ENCODE data around the gene KIRREL3. TPM values are rescaled to one million over a fixed set of nuclear protein-coding genes. Genes with fewer than 3 reads are reported as not detected.

KIRREL3 gene
- total and polyA plus RNA-seq, 9 of the 15 experiments (the other 6 are each of a cell fraction or from before 2014, with no cell fraction given), result 0.04 to 0.10 TPM; not detected in 7

DNA sequence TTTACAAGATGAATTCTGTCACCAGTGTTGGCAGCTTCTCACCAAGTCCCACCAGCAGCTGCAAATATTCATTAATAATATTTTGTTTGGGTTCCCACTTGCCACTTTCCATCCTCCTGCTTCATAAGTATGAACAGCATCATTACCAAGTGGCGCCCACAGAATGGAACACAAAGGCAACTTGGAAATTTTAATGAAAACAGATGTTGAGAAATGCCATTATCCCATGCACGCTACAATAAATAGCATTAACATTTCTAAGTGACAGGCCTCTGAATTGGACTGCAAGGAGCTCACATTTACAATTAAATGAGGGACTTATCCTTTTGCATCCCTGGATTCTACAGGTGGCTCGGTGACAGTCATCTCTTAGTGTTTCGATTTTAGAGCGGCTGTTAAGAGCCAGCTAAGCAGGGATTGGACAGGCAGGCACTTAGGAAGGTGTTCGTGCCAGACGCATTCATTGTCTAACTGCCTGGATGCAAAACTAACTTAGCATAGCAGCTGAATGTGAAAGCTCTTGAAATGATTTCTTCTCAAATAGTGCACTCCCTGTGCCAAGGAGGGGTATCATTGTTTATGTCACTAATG is 170.3 kb downstream of the KIRREL3 start:
- Histone ChIP-seq H3K27ac (ENCODE audit: extremely low read depth, low read depth, low read length) (no peak overlapping the region), H3K4me2 (ENCODE audit: insufficient read depth, low read length) (no peak overlapping the region), H4K20me1 (replicated peaks; ENCODE audit: control insufficient read depth, insufficient read depth, low read length) (no peaks in the 10 kb centered on the region), H3K36me3 (ENCODE audit: control insufficient read depth, insufficient read depth, low read length) (no peaks in the 10 kb centered on the region), H3K9ac (ENCODE audit: insufficient read depth in 1 of 2, low read depth in 2 of 2, low read length in 2 of 2) (no peak overlapping the region), H3K9me1 (ENCODE audit: control insufficient read depth, insufficient read depth, low read length) (no peaks in the 10 kb centered on the region), H3K27me3 (ENCODE audit: control insufficient read depth in 2 of 2, insufficient read depth in 2 of 2, low read length in 2 of 2) (no peaks in the 10 kb centered on the region), H2AFZ (ENCODE audit: low read depth, low read length) (no peak overlapping the region), H3K4me3 (no peak overlapping the region), H3K79me2 (ENCODE audit: control insufficient read depth, insufficient read depth, low read length) (no peaks in the 10 kb centered on the region), H3K4me1 (replicated peaks in 1 of 2; ENCODE audit: control insufficient read depth in 2 of 2, insufficient read depth in 2 of 2, low read length in 2 of 2) (no peaks in the 10 kb centered on the region), H3K9me3 (replicated peaks; ENCODE audit: control insufficient read depth, insufficient read depth, low read depth, low read length) (no peaks in the 10 kb centered on the region)
- DNase-seq (ENCODE audit: extremely low read depth in 1 of 4, low spot score in 3 of 4), result no peak
- no peak for ATAC-seq
- ChIA-PET CTCF (ENCODE audit: low intra/inter-chr PET ratio) (no interaction called here), POLR2A (interaction anchor here (0.6 kb wide), 1 partner anchor 19 kb away, joined by 5 read pairs; no protein-coding TSS in a partner anchor)
- 0% methylated on average over 7 of the region's 7 CpGs for WGBS (ENCODE audit: insufficient coverage, low coverage, missing lambda C conversion rate)
- TF ChIP-seq ZNF79 (CRISPR knock-in tag; IDR thresholded peaks at IDR 0.05; ENCODE audit: low read depth) (no peak), FUS (optimal IDR thresholded peaks at IDR 0.05; ENCODE audit: low read depth, low read length) (no peak), ATF7 (IDR thresholded peaks at IDR 0.05) (no peak), KAT2B (IDR thresholded peaks at IDR 0.05; ENCODE audit: low read depth, low read length) (no peak), CHD4 (IDR thresholded peaks at IDR 0.05; ENCODE audit: insufficient read depth, insufficient replicate concordance, low read depth, low read length, poor library complexity, severe bottlenecking) (no peak), HCFC1 (IDR thresholded peaks at IDR 0.05; ENCODE audit: low read depth, low read length) (no peak), THRA (IDR thresholded peaks at IDR 0.05) (no peak), ZNF3 (CRISPR knock-in tag; IDR thresholded peaks at IDR 0.05) (no peak), ZBTB8A (IDR thresholded peaks at IDR 0.05; ENCODE audit: partially characterized antibody) (no peak), U2AF1 (optimal IDR thresholded peaks at IDR 0.05; ENCODE audit: low read depth, low read length) (no peak), BRF2 (IDR thresholded peaks at IDR 0.05; ENCODE audit: borderline replicate concordance, insufficient read depth, insufficient read length) (no peak), MCM7 (IDR thresholded peaks at IDR 0.05) (no peak), ZNF324 (CRISPR knock-in tag; IDR thresholded peaks at IDR 0.05) (no peak), ZNF449 (CRISPR knock-in tag; IDR thresholded peaks at IDR 0.05) (no peak), MAFG (tag; conservative IDR thresholded peaks at IDR 0.05) (no peak), YBX1 (IDR thresholded peaks at IDR 0.05) (no peak), MED1 (CRISPR knock-in tag; IDR thresholded peaks at IDR 0.05; ENCODE audit: borderline replicate concordance) (no peak), ZNF766 (CRISPR knock-in tag; conservative IDR thresholded peaks at IDR 0.05) (no peak)
- intact Hi-C loops (cut with micrococcal nuclease) (no loop called here), in situ Hi-C loops (cut with MboI) (no loop called here)
- BruUV-seq (replicated peaks), result no TSS peak
- FAIRE-seq, result no peak

All from K562 (cell line).